ENCODE results near the gene CCSER1.
"Not testable (repeated sequence)": the region's sequence is repeated elsewhere in the genome, so short reads cannot be mapped to it uniquely, and the experiment has no call there.

GRCh38 chr4:91185061-91185460 is 1057.9 kb downstream of the CCSER1 start:
- TF ChIP-seq CTCF (IDR thresholded peaks at IDR 0.05); EP300 (IDR thresholded peaks at IDR 0.05); POLR2A (IDR thresholded peaks at IDR 0.05; ENCODE audit: low read depth): not testable (repeated sequence)

Measured in esophagus muscularis mucosa (tissue), 4 donors.